Muscle layer of colon (tissue), 2 donors: ENCODE measurements around the gene SLC7A7.
"Not testable (repeated sequence)": the region's sequence is repeated elsewhere in the genome, so short reads cannot be mapped to it uniquely, and the experiment has no call there.

Experiments used
- H3K27ac ChIP-seq: one replicate; pipeline ENCODE4 v1.7.0; 2013; ENCODE audit warnings: low read depth, mild to moderate bottlenecking, low read length, moderate library complexity
- H3K27me3 ChIP-seq, 2 donors: one replicate each; pipeline ENCODE4 v1.7.0; 2013; ENCODE audit warnings: low read length in 2 of 2, mild to moderate bottlenecking in 2 of 2; ENCODE audit not compliant: insufficient read depth in 2 of 2, control insufficient read depth in 1 of 2
- H3K36me3 ChIP-seq: one replicate; pipeline ENCODE4 v1.7.0; 2013; ENCODE audit warnings: mild to moderate bottlenecking, low read length; ENCODE audit not compliant: insufficient read depth
- H3K4me1 ChIP-seq: one replicate; pipeline ENCODE4 v1.7.0; 2013; ENCODE audit warnings: mild to moderate bottlenecking, low read length; ENCODE audit not compliant: insufficient read depth
- H3K4me3 ChIP-seq, 2 donors: one replicate each; pipeline ENCODE4 v1.7.0; 2013; ENCODE audit warnings: low read length in 2 of 2, low read depth in 1 of 2, mild to moderate bottlenecking in 1 of 2, moderate library complexity in 1 of 2
- H3K9ac ChIP-seq: one replicate; pipeline ENCODE4 v1.7.0; 2013; ENCODE audit warnings: low read length
- H3K9me3 ChIP-seq: one replicate; pipeline ENCODE4 v1.7.0; 2013; ENCODE audit warnings: mild to moderate bottlenecking, low read length
- donor health status: abdominal sarcoma.
- donor health status: Adenocarcinoma of cecum.

Gene SLC7A7

DNA sequence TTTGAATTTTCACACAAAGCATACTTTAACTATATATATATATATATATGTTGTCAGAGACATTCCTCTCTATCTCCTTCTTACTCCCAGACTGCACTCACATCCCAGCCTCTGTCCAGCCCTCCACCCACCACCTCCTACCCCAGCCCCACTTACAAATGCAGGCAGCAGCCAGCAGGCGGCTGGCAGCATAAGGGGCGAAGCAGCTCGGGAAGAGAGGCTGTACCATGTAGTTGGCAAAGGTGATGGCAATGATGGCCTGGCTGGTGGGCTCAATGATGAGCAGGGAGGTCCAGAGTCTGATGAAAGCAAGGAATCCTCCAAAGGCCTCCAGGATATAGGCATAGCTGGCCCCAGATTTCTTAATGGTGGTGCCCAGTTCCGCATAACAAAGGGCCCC lies 2.5 kb downstream of the SLC7A7 start:
- no peak overlapping the region for H3K9ac ChIP-seq
- no peaks in the 10 kb centered on the region for H3K9me3 ChIP-seq
- no peak overlapping the region for H3K27ac ChIP-seq
- no peaks in the 10 kb centered on the region for H3K36me3 ChIP-seq
- H3K27me3 ChIP-seq, result no peaks in the 10 kb centered on the region
- no peak overlapping the region for H3K4me3 ChIP-seq
- H3K4me1 ChIP-seq, result no peaks in the 10 kb centered on the region

DNA sequence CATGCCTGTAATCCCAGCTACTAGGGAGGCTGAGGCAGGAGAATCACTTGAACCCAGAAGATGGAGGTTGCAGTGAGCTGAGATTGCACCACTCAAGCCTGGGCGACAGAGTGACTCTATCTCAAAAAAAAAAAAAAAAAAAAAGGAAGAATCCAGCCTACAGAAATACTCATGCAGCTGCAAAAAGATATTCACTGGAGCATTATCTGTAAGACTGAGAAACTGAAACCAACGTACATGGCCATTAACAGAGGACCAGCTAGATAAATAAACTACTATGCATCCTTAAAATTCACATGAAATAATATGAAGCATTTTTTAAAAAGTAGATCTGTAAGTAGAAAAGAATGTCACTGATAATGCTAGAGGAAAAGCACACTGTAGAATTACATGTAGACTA lies 3.5 kb downstream of the SLC7A7 start:
- Histone ChIP-seq H3K9me3 (no peaks in the 10 kb centered on the region), H3K27ac (no peak overlapping the region), H3K27me3 (no peaks in the 10 kb centered on the region), H3K9ac (no peak overlapping the region), H3K4me3 (no peak overlapping the region), H3K36me3 (no peaks in the 10 kb centered on the region), H3K4me1 (no peaks in the 10 kb centered on the region)

DNA sequence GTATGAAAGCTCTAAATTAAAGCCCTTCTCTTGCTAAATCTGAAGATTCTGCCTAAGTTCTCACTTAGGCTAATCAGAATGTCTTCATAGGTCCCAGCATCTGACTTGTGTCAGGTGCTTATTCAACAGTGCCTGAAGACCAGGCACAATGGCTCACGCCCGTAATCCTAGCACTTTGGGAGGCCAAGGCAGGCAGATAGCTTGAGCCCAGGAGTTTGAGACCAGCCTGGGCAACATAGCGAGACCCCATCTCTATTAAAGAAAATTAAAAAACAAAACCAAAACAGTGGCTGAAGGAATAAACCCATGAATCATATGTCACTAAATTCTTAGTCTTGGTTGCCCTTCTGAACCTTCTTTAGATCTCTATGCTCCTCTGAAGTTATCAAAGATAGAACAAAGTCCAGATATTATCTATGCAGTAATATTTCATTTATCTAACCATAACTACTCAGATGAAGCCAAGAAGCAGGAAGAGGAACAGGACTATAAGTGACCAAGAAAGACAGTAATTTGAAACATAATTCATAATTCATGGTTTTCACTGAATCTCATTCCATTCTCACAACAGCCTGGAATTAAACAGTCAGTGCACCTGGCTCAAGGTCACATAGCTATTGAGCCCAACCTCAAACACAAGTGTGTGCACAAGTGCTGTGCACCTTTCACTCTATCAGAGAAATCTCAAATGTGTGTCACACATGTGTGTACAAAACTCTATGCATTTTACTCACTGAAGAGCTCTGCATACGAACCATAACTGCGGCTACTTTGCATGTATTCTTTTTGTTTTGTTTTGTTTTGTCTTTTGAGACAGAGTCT lies 6.6 kb downstream of the SLC7A7 start:
- Histone ChIP-seq H3K36me3 (no peaks in the 10 kb centered on the region), H3K9me3 (no peaks in the 10 kb centered on the region), H3K9ac (no peak overlapping the region), H3K4me1 (no peaks in the 10 kb centered on the region), H3K4me3 (no peak overlapping the region), H3K27ac (no peak overlapping the region), H3K27me3 (no peaks in the 10 kb centered on the region)

DNA sequence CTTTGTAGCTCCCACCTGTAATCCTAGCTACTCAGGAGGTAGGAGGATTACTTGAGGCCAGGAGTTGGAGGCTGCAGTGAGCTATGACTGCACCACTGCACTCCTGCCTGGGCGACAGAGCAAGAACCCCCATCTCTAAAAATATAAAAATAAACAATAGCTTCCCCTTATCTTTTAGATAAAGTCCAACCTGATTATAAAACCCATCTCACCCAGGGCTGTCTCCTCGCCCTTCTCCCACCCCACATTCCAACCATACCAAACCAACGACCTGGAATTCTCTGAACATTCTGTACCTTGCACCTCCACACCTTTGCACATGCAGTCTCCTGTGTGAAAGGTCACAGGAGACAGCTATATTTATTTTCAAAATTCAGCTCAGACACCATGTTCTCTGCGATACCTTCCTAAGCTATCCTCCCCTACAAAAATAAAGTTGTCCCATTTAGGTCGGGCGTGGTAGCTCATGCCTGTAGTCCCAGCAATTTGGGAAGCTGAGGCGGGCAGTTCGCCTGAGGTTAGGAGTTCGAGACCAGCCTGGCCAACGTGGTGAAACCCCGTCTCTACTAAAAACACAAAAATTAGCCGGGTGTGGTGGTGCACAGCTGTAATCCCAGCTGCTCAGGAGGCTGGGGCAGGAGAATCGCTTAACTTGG lies 7.7 kb downstream of the SLC7A7 start:
- Histone ChIP-seq H3K27me3 (no peaks in the 10 kb centered on the region), H3K9me3 (no peaks in the 10 kb centered on the region), H3K9ac (no peak overlapping the region), H3K27ac (no peak overlapping the region), H3K4me1 (no peaks in the 10 kb centered on the region), H3K4me3 (no peak overlapping the region), H3K36me3 (no peaks in the 10 kb centered on the region)

DNA sequence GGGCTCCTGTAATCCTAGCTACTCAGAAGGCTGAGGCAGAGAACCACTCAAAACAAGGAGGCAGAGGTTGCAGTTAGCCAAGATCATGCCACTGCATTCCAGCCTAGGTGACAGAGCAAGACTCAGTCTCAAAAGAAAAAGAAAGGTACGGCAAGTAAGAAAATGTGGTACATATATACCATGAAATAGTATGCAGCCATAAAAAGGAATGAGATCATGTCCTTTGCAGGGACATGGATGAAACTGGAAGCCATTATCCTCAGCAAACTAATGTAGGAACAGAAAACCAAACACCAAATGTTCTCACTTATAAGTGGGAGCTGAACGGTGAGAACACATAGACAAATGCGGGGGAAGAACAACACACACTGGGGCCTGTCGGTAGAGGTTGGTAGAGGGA lies 10.0 kb downstream of the SLC7A7 start:
- H3K4me1 ChIP-seq, H3K27me3 ChIP-seq, H3K9me3 ChIP-seq, H3K4me3 ChIP-seq, H3K36me3 ChIP-seq, H3K27ac ChIP-seq, H3K9ac ChIP-seq: not testable (repeated sequence)

DNA sequence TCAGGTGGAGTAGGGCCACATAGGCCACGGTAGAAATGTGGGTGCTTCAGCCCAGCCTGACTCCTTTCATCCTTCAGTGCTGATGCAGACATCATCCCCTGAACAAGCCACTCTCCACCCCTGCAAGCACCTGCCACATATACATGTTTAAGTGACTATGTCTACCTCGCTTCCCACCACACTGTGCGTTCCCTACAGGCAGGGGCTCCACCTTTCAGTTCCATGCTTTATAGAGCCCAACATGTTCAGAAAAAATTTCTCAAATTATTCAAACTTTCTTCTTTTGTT lies 11.6 kb downstream of the SLC7A7 start:
- Histone ChIP-seq H3K36me3 (no peaks in the 10 kb centered on the region), H3K4me3 (no peak overlapping the region), H3K9ac (no peak overlapping the region), H3K4me1 (no peaks in the 10 kb centered on the region), H3K27ac (no peak overlapping the region), H3K9me3 (no peaks in the 10 kb centered on the region), H3K27me3 (no peaks in the 10 kb centered on the region)

DNA sequence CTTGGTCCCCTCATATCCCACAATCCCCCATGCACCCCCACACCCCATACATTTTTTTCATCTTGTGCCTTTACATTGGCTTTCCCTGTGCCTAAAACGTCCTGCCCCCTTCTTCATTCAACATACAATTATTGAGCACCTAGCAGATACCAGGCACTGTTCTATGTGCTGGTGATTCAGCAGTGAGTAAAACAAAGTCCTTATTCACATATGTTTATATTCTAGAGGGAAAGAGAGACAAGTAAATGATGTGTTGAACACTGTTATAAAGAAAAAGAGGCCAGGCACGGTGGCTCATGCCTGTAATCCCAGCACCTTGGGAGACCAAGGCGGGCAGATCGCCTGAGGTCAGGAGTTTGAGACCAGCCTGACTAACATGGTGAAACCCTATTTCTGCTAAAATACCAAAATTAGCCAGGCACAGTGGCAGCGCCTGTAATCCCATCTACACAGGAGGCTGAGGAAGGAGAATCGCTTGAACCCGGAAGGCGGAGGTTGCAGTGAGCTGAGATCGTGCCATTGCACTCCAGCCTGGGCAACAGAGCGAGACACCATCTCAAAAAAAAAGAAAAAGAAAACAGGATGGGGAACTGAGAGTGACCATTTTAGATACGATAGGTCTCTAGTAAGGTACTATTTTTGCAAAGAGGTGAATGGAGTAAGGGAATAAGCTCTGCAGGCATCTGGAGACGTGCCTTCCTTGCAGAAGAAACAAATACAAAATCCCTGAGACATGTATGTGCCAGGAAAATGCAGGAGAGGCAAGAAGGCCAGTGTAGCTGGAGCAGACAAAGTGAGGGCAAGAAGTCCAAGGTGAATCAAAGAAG lies 12.2 kb downstream of the SLC7A7 start:
- Histone ChIP-seq H3K27ac (no peak overlapping the region), H3K9ac (no peak overlapping the region), H3K27me3 (no peaks in the 10 kb centered on the region), H3K9me3 (no peaks in the 10 kb centered on the region), H3K4me1 (no peaks in the 10 kb centered on the region), H3K36me3 (no peaks in the 10 kb centered on the region), H3K4me3 (no peak overlapping the region)

DNA sequence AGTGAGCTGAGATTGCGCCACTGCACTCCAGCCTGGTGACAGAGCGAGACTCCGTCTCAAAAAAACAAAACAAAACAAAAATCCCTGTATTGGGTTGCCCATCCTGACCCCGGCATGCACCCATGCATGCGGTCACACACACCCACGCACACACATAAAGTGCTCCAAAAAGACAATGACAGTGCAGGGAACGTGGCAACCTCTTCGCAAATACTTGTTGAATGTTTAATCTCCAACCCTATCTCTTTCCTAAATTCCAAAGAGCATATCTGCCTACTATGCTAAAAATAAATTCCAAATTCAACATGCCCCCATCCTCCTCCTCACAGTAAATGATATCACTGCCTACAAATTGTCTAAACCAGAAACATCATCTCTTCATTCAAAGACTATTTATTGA lies 13.5 kb downstream of the SLC7A7 start:
- Histone ChIP-seq H3K36me3 (no peaks in the 10 kb centered on the region), H3K27me3 (no peaks in the 10 kb centered on the region), H3K27ac (no peak overlapping the region), H3K9ac (no peak overlapping the region), H3K4me1 (no peaks in the 10 kb centered on the region), H3K9me3 (no peaks in the 10 kb centered on the region), H3K4me3 (no peak overlapping the region)

DNA sequence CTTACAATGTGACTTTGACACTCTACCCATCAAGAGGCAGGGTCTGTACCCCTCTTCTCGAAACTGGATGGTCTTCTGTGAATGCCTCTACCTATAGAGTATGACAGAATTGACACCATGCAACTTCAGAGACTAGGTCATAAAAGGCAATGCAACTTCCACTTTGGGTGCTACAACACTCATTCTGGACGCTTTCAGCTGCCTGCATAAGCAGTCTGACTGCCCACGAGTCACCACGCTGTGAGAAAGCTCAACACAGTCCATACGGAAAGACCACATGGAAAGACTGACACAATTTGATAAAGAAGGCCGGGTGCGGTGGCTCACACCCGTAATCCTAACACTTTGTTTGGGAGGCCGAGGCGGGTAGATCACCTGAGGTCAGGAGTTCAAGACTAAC lies 14.9 kb downstream of the SLC7A7 start:
- no peaks in the 10 kb centered on the region for H3K4me1 ChIP-seq
- H3K36me3 ChIP-seq, result no peaks in the 10 kb centered on the region
- no peak overlapping the region for H3K27ac ChIP-seq
- H3K4me3 ChIP-seq, result no peak overlapping the region
- no peaks in the 10 kb centered on the region for H3K27me3 ChIP-seq
- H3K9ac ChIP-seq, result no peak overlapping the region
- H3K9me3 ChIP-seq, result no peaks in the 10 kb centered on the region

DNA sequence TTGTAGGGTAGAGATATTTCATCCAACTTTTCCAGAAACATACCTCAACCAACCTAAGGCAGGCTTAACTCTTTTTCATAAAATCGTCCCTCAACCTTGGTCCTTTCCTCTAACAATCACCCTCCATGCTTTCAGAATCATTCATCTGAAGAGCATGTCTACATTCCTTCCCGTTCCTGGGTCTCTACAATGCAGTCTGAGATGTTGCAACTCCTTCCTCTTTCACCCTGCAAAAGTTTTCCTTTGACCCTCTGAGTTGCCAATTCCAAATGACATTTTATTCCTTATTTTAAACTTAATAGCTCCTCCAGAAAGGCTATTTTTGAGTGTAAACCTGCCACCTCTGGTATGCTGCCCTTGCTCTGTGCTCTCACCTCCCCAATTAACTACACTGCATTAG lies 16.7 kb downstream of the SLC7A7 start:
- H3K4me1 ChIP-seq, result no peaks in the 10 kb centered on the region
- no peaks in the 10 kb centered on the region for H3K36me3 ChIP-seq
- H3K27ac ChIP-seq, result no peak overlapping the region
- no peak overlapping the region for H3K4me3 ChIP-seq
- H3K27me3 ChIP-seq, result no peaks in the 10 kb centered on the region
- H3K9ac ChIP-seq, result no peak overlapping the region
- H3K9me3 ChIP-seq, result no peaks in the 10 kb centered on the region

DNA sequence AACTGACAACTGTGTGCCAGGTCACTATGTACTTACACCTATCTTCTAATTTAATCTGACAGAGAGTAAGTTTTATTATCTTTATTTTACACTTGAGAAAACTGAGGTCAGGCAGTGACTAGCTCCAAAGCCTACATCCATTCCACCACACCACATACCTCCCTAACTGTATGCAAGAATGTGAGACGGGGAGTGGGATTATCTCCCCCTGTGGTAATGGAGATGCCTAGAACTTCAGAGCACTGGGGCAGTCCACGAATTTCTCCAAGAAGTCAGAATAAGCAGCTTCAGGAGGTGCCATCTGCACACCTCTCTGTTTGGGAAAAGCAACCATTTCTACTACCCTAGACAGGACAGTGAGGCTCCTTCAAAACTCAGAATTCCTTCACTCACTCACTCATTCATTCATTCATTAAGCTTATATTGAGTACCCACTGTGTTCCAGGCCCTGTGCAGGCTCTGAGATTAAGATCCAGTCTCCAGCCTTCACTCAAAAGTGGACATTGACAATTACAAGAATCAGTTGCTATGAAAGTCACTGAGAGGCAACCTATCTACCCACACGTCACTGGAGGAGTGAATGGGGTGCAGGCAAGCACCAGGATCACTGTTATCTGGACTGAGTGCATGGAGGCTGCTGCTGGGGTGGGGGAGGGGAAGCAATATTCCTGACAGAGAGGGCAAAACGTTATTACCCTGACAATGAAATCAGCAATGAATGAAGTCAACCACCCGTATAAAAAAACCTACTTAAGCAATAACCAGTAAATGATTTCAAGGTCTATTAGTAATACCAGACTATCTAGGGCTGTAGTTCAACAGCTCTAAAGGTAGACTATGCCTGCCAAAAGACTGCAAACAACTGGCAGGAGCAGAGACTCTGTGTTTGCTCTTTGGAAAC lies 18.0 kb downstream of the SLC7A7 start:
- H3K9ac ChIP-seq, result no peak overlapping the region
- no peaks in the 10 kb centered on the region for H3K9me3 ChIP-seq
- H3K4me3 ChIP-seq, result no peak overlapping the region
- no peaks in the 10 kb centered on the region for H3K27me3 ChIP-seq
- H3K36me3 ChIP-seq, result no peaks in the 10 kb centered on the region
- no peaks in the 10 kb centered on the region for H3K4me1 ChIP-seq
- H3K27ac ChIP-seq, result no peak overlapping the region
